DMS53 treated with DMSO at 0.1 percent for 48 hours (cell line): ENCODE results near the gene SNX4.
"Not testable (repeated sequence)": the region's sequence is repeated elsewhere in the genome, so short reads cannot be mapped to it uniquely, and the experiment has no call there.

Experiments
- DNase-seq: peaks from one replicate; lab custom pipeline; 2025; ENCODE audit not compliant: unreplicated experiment; lab: John Stamatoyannopoulos, UW

Gene SNX4

DNA sequence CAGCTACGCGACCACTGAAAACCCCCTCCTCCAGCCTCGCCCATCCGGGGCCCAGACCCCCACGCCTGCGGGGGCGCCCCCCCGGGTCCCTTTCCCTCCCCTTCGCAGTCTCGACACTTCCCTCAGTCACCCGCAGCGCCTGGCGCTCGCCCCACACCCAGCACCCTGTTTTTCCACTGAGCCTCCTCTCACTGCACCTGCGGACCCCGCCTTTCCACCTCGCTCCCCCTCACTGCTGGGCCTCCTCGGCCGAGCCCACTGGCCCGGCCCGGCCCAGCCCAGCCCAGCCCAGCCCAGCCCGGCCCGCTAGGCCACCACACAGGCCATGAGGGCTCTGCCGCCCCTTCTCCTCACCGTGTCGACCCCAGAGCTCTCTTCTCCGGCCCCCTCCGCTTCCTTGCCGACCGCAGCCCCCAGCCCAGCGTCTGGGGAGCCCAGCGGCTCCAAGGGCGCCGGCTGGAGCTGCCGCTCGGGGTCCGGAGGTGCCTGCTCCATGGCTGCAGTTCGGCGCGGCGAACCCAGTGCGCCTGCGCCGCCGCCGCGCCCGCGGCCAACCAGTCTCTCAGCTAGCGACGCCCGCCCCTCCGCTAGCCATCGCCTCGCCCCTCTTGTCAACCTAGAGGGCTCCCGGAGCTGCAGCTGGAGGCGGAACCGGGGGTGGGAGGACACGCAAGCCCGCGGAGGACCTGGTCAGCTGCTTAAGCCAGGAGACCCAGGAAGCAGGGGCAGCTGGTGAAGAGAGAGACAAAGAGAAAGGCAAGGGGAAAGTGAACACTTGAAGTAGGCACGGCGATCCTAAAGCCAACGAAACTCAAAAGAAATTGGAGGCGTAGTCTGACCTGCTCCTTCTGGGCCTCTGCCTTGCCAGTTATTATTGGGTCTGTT, at the start of gene SNX4:
SNX4 (minus strand) TSS at position 525 of the 885 bp plus-strand sequence; CDS start at position 495, 30 bp downstream.
- peak; percentile 76 for DNase-seq

DNA sequence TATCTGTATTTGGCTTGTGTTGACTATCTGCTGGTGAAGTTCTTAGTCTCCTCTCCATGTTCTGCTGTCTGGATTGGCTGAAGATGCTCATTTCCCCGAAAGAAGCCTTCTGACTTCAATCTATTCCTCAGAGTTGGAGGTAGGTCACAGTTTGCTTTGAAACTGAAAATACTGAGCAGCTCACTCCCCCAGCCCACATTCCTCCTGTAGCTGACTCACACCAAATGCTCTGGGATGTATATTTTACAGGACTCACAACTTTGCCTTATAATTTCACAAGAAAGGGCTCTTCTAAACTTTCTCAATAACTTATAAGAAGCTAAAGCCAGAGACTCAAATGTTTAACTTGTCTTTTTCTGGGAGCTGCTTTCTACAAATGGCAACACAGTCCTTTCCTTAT, 36.3 kb upstream of the SNX4 start:
- no peak for DNase-seq

DNA sequence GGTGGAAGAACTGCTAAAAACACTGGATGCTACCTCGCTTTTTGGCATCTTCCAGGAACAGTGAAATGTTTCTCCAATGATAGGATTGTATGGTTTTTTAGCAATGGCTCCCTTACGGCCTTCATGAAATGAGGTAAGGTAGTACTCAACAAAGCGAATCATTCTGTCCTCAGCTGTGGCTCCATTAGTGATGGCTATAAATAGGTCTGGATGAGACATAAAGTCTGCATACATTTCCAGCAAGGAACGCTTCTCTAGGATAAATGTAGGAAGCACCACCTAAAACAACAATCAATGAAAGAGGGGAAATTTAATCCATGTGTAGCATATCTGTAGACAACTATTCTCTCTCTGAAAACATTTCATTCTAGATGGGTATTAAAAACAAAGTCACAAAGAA, 32.4 kb upstream of the SNX4 start:
- DNase-seq = no peak

DNA sequence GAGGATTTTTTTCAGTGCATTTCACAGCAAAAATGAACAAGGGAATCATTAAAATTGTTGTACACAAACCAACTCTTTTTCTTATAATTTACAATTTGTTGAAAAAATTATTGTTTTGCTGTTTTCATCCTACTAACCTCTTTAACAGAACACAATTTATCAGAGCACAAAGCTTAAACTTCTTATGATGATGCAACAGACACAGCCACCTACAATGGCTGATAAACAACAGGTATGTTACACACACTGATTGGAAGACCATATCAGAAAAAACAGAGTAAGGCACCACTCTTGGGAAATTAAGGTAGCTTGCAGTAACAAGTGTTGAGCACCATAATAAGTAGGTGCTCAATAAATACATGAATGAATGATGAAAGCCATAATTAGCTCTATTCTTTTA, 8.9 kb upstream of the SNX4 start:
- DNase-seq = no peak

DNA sequence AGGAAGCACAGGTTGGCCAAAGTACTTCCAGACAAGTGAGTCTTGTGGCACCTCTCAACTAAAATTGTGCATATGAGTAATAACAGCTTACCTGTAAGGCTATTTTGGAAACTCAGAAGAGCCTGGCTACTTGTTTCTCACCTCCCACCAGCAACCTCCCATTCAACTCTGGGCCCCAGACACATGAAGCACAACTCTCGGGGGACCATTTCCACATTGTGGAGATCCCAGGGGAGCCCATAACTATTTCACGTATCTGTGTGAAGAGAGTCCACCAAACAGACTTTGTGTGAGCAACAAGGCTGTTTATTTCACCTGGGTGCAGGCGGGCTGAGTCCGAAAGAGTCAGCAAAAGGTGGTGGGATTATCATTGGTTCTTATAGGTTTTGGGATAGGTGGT, 5.2 kb upstream of the SNX4 start:
- no peak for DNase-seq

DNA sequence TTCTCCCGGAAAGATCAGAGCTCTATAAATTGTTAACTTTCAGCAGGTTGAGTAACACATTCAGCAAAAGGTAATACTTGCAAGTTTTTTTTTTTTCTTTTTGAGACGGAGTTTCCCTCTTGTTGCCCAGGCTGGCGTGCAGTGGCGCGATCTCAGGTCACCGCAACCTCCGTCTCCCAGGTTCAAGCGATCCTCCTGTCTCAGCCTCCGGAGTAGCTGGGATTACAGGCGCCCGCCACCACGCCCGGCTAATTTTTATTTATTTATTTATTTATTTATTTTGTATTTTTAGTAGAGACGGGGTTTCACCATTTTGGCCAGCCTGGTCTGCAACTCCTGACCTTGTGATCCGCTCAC, 539 bp upstream of the SNX4 start:
- DNase-seq = not testable (repeated sequence)

DNA sequence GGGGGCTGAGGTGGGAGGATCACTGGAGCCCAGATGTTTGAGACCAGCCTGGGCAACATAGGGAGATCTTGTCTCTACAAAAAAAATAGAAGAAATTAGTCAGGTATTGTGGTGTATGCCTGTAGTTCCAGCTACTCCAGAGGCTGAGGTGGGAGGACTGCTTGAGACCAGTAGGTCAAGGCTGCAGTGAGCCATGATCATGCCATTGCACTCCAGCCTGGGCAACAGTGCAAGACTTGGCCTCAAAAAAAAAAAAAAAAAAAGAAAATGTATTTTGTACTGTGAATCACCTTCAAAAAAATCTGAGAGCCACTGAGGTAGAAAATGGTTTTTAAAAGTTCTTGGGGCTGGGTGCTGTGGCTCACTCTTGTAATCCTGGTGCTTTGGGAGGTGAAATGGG, 4.6 kb downstream of the SNX4 start:
- no peak for DNase-seq

DNA sequence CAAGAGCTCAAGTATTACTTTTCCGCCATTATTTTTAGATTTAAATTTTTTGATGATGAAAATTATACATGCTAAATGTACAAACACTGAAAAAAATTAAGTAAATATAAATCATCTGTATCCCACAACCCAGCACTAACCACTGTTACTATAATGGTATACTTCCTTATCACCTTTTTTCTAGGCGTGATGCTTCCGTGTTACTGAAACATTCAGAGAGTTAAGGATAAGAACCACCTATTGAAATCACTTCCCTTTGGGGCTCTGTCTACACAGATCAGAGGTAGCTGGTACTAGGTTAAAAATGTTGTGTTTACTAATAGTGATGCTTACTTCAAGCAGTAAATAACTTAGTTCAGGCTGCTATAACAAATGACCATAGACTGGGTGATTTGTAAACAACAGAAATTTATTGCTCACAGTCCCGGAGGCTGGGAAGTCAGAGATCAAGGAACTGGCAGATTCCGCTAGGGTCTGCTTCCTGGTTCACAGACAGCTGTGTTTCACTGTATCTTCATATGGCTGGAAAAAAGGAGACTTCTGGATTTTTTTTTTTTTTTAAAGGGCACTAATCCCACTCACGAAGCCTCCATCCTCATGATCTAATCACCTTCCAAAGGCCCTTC, 6.4 kb downstream of the SNX4 start:
- DNase-seq = no peak

DNA sequence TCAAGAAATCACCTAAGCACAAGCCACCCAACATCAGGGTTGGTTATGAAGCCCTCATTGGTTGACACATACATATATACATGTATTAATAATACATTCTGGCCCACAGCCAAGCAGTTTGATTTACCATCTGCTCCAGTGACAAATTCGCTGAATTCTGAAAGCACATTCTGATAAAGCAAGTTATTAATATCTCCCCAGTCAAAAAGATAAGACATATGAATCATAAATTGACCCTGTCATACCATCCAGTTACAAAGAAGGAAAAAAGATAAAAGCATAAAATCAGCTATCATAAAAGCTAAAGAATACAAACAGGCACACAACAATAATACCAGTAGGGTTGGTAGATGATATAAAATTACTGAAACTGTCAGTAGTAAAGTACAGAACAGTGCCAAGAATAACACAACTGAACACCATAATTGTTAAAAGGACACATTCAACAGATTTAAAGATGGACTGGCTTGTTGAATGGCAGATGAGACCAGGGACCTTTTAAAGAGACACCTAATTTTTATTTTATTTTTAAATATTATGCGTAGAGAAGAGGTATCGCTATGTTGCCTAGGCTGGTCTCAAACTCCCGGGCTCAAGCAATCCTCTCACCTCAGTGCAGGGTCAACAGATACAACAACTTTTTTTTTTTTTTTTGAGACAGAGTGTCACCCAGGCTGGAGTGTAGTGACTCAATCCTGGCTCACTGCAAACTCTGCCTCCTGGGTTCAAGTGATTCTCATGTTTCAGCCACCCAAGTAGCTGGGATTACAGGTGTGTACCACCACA, 7.7 kb downstream of the SNX4 start:
- DNase-seq = no peak

DNA sequence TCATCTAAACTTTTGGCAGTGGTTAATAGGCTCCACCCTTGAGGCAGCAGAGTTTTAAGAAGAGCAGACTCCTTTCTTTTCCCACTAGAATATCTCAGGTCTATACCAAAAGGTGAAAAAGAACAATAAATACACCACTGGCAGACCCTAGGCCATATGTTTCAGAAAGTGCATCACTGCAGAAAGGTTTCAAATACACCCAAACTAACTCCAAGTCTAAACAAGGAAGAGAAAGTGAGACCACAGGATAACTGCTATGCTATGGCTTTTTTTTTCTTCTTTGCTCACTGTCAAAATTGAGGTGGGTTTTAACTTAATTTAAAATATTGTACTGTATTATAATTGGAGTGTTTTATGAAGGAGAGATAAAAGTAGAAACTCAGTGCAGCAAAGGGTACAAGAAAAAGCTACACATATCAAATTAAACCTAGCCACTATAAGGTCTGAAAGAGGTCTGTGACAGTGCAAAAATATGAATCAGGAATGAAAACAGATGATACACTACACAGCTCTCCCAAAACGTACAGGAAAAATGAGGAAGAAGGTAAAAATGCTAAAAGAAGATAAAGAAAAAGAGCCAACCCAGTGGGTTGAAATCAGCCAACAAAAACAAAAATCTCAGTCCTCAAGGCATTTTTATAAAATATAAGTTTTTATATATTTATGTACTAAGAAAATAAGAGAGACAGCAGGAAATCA, 8.4 kb downstream of the SNX4 start:
- DNase-seq = no peak

DNA sequence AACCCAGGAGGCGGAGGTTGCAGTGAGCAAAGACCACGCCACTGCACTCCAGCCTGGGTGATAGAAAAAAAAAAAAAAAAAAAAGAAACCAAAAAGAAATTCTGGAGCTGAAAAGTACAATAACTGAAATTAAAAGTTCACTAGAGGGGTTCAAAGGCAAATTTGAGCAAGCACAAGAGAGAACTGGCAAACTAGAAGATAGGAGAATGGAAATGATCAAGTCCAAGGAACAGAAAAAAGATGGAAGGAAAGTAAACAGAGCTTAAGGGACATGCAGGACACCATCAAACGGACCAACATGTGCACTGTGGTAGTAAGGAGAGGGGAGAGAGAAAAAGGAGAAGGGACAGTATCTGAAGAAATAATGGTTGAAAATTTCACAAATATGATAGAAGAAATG, 12.9 kb downstream of the SNX4 start:
- DNase-seq = no peak

DNA sequence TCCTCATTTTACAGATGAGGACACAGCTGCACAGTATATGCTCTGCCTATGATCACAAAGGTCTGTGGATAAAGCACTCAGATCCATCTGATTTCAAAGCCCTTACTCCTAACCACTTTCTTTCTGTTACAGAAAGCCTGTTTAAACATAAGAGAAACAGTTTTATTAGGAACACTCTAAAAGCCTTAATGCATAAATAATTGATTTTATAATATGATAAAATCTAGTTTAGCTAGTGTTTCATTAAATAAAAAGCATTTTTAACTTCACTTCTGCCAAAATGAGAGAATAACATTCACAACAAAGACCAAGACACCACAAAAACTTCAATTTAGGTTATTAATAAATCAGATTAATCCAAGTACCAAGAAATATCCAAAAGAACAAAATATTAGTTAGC, 21.4 kb downstream of the SNX4 start:
- DNase-seq = no peak

DNA sequence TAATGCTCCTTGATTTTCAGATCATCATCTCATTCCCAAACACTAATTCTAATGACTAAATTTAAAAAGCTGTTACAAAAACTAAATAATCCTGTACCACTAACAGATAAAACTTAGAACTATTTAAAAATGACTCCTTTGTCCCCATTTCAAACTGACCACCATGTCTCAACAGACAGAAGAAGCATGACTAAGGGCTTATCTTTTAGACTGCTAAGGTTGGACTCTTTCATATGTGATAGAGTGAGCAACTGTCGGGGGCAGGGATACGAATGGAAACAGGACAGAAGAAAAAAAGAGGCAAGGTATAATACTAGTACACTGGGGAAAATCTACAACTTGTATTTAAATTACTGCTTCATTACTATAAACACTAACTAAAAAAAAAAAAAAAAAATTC, 23.3 kb downstream of the SNX4 start:
- DNase-seq = no peak

DNA sequence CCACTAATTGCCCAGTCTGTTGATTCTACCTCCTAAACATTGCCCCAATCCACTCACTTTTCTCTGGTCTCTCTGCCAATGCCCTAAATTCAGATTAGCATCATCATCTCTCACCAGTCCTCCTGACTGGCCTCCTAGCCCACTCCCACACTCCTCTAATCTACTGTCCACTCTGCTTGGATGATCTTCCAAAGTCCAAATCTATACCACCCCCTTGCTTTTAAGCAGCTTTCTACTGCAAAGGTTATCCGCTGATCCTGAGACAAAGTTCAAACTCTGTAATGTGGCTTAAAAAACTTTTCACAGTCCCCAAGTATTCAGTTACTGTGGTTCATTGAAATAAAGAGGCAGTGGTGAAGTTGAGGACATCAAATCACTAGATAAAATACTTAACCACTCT, 37.6 kb downstream of the SNX4 start:
- DNase-seq = no peak

DNA sequence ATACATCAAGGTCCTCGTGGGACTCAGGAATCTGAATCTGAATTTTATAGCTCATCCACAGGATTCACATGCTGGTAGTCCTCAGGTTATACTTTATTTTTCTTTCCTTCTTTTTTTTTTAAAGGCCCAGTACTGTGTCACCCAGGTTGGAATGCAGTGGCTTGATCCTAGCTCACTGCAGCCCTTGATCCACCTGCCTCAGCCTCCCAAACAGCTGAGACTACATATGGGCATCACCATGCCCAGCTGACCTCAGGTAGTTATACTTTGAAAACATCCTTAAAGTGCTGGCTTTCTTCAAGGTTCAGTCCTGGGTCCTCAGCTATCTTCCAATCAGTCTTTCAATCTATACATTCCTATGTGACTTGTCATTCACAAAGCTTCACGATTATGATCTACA, 38.2 kb downstream of the SNX4 start:
- no peak for DNase-seq

DNA sequence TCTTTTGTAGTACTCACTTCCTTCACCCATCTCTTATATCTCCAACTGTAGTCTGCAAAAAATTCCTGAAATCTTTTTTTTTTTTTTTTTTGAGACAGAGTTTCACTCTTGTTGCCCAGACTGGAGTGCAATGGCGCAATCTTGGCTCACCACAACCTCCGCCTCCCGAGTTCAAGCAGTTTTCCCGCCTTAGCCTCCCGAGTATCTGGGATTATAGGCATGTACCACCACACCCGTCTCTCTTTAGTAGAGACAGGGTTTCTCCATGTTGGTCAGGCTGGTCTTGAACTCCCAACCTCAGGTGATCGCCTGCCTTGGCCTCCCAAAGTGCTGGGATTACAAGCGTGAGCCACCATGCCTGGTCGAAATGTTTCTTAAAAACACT, 38.6 kb downstream of the SNX4 start:
- not testable (repeated sequence) for DNase-seq

DNA sequence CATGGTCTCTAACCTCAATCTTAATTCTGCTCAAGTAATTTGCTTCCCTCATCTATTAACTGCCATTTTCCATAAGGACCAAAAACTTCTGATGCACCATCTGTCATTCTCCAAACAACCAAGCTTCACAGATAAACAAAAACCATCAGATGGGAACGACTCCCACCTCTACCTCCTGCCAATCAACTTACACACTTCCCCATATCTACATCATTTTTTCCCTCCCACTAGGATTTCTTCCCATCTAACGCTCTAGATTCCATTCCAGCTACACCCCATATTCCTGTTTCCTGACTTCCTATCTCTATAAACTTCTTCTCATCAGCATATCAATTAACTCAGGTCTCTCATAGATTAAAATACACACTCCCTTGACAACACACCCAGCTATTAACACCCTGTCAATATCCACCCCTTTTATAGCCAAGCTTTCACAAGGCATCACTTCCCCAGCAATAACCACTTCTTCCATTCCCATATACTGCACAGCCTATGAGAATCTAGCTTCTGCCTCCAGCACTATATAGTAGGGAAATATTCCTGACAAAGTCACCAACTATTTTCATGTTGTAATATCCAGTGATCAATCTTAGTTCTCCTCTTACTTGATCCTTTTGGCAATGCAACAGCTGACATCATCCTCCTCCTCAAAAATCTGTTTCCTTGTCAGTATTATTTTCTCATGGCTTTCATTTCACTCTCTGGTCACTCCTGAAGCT, 39.2 kb downstream of the SNX4 start:
- no peak for DNase-seq

DNA sequence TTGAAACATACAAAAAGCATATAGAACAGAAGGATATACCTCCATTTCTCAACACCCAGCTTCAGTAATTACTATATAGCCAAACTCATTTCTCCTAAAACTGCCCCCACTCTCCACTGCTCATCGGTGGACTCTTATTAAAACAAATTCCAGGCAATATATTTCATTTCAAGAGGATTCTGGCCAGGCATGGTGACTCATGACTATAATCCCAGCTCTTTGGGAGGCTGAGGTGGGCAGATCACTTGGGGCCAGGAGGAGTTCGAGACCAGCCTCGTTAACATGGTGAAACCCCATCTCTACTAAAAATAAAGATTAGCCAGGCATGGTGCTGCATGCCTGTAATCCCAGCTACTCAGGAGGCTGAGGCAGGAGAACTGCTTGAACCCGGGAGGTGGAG, 40.9 kb downstream of the SNX4 start:
- DNase-seq = no peak

DNA sequence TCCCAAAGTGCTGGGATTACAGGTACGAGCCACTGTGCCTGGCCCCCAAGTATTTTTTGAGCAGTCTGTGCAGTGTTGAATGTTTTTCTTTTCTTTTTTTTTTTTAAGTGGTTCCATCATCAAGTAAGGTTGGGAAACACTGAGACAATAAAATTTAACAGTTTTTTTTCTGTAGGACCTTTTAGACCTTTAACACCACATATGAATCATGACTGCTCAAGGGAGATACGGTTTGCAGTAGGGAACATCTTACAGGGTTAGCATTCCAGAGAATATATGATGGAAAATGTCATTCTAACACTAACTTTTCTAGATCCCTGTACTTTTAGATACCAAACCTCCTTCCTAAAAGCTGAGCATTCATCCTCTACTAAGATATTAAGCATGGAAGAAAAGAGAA, 41.7 kb downstream of the SNX4 start:
- no peak for DNase-seq

DNA sequence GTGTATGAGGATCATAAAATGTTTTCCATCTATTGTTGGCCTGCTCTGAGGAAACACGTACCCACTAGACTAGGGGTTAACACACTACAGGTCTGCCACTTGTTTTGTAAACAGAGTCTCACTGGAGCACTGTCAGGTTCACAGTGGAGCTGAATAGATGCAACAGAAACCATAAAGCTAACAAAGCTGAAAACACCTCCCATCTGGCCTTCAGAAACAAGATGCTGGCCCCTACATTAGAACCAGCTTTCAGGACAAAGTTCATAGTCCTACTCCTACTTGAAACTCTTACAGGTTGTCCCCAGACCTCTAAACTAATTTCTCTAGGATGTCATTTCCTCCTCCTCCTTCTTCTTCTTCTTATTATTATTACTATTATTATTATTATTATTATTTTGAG, 42.3 kb downstream of the SNX4 start:
- no peak for DNase-seq

DNA sequence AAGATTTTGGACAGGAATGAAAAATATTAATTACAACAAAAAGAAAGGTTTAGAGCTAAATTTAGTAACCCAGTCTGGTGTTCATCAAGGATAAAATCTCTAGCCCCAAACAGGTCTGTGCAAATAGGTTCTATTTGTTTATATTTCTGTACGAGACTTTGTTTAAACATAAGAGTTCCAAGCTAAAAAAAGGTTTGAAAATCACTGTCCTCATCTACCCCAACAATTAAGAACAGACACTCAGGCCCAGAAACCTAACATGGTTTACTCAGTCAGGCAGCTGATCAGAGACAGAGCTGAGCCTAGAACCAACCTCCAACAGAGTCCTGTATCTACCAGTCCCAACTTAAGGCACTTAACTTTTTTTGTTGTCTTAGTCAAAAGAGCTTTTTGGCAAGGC, 49.3 kb downstream of the SNX4 start:
- no peak for DNase-seq
